ENCODE results near the gene KCP. TPM values are rescaled to one million over a fixed set of nuclear protein-coding genes. Genes with fewer than 3 reads are reported as not detected.

The KCP gene
- total RNA-seq, 1 donor from 2014 or later, result 0.11 TPM

DNA sequence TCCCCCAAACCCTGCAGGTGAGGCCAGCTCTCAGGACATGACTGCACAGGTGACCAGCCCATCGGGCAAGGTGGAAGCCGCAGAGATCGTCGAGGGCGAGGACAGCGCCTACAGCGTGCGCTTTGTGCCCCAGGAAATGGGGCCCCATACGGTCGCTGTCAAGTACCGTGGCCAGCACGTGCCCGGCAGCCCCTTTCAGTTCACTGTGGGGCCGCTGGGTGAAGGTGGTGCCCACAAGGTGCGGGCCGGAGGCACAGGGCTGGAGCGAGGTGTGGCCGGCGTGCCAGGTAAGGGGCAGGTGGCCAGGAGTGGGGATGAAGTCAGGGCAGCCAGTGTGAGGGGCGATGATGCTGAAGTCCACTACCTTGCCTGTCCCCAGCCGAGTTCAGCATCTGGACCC is 56.1 kb downstream of the KCP start:
- peak; percentile 36 for DNase-seq
- intact Hi-C loops (cut with DNase I), result no loop called here
- no peak for ATAC-seq (ENCODE audit: poor library complexity)

GRCh38 chr7:128853799-128854198 is 56.7 kb downstream of the KCP start:
- ATAC-seq (ENCODE audit: poor library complexity) (no peak), DNase-seq (peak; percentile 36)
- intact Hi-C loops (cut with DNase I), result no loop called here

GRCh38 chr7:128852537-128853254 is 57.8 kb downstream of the KCP start:
- intact Hi-C loops (cut with DNase I), result no loop called here
- peak; percentile 23 for DNase-seq

DNA sequence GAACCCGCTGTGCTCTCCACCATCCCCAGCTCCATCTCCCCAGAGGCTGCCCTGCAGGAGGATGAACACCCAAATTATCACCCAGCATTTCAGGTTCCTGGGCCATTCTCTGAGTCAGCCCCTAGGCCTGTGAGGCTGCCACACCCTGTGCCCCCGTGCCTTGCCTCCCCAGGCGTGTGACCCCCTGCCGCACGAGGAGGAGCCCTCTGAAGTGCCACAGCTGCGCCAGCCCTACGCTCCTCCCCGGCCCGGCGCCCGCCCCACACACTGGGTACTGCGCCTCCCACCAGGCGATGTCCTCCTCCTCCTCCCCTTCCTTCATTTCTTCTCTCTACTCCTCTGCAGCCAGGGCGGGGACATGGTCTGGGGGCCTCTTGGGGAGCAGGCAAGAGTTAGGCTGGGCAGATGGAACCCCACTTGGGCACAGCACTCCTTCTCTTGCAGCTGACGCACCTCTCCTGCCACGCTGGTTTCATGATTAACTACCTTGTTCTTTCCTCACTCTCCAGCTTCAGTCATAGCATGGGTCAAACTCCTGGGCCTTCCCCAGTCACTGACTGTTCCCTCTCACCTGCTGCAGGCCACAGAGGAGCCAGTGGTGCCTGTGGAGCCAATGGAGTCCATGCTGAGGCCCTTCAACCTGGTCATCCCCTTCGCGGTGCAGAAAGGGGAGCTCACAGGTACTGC is 60.6 kb downstream of the KCP start:
- intact Hi-C loops (cut with DNase I), result no loop called here
- ATAC-seq (ENCODE audit: poor library complexity), result no peak
- no peak for DNase-seq

More at GRCh38 chr7:128852537-128853254, 57.8 kb downstream of the KCP start:
- no peak for ATAC-seq (ENCODE audit: poor library complexity)

- intact Hi-C loops (cut with DNase I), result no loop called here
Measured at GRCh38 chr7:128849156-128849515, 61.4 kb downstream of the KCP start.

GRCh38 chr7:128848289-128849155 is 62.0 kb downstream of the KCP start:
- peak; percentile 38 for DNase-seq
- no peak for ATAC-seq (ENCODE audit: poor library complexity)
- intact Hi-C loops (cut with DNase I), result no loop called here

More at GRCh38 chr7:128849156-128849515, 61.4 kb downstream of the KCP start:
- peak; percentile 39 for DNase-seq
- no peak for ATAC-seq (ENCODE audit: poor library complexity)

DNA sequence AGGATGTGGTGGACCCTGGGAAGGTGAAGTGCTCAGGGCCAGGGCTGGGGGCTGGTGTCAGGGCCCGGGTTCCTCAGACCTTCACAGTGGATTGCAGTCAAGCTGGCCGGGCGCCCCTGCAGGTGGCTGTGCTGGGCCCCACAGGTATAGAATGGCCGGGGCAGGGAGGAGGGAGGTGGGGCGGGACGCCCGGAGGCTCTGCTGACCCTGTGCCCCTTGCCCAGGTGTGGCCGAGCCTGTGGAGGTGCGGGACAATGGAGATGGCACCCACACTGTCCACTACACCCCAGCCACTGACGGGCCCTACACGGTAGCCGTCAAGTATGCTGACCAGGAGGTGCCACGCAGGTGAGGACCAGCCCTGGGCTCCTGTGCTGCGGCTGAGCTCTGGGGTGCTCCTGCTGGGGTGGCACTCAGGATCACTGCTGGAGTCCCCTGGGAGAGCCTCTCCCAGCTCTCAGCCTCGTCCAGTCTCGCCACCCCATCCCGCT is 62.7 kb downstream of the KCP start:
- DNase-seq (peak; percentile 39), ATAC-seq (ENCODE audit: poor library complexity) (no peak)
- intact Hi-C loops (cut with DNase I), result no loop called here

DNA sequence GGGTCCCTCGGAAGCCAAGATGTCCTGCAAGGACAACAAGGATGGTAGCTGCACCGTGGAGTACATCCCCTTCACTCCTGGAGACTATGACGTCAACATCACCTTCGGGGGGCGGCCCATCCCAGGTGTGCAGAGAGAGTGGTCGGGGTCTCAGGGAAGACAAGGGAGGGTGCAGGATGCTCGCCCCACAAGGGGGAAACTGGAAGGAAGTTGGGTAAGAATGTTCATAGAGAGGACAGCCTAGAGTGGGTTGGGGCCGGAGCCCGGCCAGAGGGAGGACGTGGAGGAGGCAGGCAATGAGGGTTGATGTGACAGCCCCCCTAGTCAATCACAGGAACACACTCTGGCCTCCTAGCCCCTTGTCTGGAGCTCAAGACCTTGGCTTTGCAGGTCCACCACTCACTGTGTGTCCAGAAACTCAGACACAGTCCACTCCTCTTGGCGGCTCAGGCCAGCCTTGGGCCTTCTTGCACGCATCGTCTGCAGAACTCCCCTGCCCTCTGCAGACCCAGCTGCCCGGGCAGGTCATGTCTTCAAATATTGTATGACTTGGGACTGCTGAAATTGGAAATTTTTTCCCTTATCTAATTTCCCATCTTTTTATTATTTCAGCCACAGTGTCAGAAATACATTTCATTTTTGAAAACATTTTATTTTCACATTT is 63.6 kb downstream of the KCP start:
- intact Hi-C loops (cut with DNase I), result no loop called here
- peak; percentile 26 for DNase-seq
- no peak for ATAC-seq (ENCODE audit: poor library complexity)

DNA sequence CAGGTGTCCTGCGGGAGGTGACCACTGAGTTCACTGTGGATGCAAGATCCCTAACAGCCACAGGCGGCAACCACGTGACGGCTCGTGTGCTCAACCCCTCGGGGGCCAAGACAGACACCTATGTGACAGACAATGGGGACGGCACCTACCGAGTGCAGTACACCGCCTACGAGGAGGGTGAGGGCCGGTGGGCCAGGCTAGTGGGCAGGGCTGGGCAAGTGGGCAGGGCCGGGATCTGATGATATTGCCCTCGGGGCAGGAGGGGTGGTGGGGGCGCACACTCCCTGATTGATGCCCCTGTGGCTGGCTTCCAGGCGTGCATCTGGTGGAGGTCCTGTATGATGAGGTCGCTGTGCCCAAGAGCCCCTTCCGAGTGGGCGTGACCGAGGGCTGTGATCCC is 64.5 kb downstream of the KCP start:
- DNase-seq, result no peak
- ATAC-seq (ENCODE audit: poor library complexity), result no peak
- intact Hi-C loops (cut with DNase I), result no loop called here

- intact Hi-C loops (cut with DNase I), result no loop called here
- DNase-seq, result no peak
- no peak for ATAC-seq (ENCODE audit: poor library complexity)
Measured at GRCh38 chr7:128845475-128845874, 65.0 kb downstream of the KCP start.

GRCh38 chr7:128844777-128845311 is 65.7 kb downstream of the KCP start:
- intact Hi-C loops (cut with DNase I), result no loop called here
- no peak for ATAC-seq (ENCODE audit: poor library complexity)
- peak; percentile 30 for DNase-seq

DNA sequence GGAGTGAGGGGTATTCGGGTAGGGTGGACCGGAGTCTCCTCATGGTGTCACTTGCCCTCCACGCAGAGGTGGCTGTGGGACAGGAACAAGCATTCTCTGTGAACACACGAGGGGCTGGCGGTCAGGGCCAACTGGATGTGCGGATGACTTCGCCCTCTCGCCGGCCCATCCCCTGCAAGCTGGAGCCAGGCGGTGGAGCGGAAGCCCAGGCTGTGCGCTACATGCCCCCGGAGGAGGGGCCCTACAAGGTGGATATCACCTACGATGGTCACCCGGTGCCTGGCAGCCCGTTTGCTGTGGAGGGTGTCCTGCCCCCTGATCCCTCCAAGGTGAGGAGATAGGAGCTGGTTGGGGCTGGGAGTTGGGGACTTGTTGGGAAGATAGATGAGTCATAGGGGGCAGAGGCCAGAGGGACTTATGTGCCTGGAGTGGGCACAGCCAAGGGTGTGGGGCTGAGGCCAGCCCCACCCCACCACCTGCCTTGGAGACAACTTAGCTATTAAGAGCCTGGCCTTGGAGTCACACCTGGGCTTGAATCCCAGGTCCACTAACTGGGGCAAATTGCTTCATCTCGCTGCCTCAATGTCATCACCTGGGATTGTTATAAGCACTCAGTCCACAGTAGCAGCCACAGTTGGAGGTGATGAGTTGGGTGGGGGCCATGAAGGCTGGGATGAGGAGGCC is 66.4 kb downstream of the KCP start:
- intact Hi-C loops (cut with DNase I), result no loop called here
- ATAC-seq (ENCODE audit: poor library complexity), result no peak
- DNase-seq, result no peak

- DNase-seq (peak; percentile 39), ATAC-seq (ENCODE audit: poor library complexity) (no peak)
- intact Hi-C loops (cut with DNase I), result no loop called here
Measured at GRCh38 chr7:128842674-128843641, 67.6 kb downstream of the KCP start.

GRCh38 chr7:128841921-128842673 is 68.4 kb downstream of the KCP start:
- DNase-seq, result peak; percentile 68
- ATAC-seq (ENCODE audit: poor library complexity), result peak; percentile 51
- intact Hi-C loops (cut with DNase I), result no loop called here

GRCh38 chr7:128841171-128841690 is 69.3 kb downstream of the KCP start:
- ATAC-seq (ENCODE audit: poor library complexity), result no peak
- intact Hi-C loops (cut with DNase I), result no loop called here
- DNase-seq, result peak; percentile 38
